ENCODE measurements around the gene ISL1. TPM values are rescaled to one million over a fixed set of nuclear protein-coding genes. Genes with fewer than 3 reads are reported as not detected.

The ISL1 gene
- total RNA-seq, 1 donor from 2014 or later, result 6.1 TPM

DNA sequence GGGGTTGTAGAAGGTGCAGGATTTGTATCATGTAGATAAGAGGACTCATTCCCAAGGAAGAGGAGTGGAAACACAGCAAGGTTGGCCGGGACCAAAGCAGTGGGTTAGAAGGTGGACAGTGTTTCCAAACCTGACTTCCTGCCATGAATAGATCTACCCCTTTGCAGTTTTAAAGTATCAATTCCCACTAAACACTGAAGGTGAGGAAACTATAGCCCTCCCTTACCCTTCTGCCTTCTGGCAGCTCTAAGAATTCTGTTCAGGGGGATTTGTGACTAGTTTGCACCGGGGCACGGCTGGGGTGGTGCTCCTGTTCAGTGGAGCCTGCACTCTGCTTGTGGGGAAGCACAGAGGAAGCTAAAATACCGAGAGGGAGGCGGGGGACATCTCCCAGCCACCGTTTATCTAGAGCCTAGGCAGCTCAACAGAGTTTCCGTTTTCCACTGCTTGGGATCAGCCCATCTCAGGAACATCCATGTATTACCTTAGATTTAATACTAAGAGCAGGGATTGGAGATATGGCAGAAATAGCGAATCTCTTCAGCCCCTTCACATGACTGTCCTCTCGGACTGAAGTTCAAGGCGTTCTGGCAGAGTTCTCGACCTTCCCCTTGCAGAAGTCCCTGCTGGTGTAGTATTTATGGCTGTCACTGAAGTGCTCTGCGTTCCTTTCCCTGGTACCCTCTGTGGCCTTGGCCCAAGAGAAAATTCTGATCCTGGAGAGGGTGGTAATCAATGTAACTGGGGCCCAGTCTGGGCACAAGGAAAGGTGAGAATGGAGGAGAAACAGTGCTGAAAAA, 5.4 kb downstream of the ISL1 start:
- DNase-seq (ENCODE audit: low read depth) (no peak), FAIRE-seq (no peak)
- no peak for TF ChIP-seq CTCF (IDR thresholded peaks at IDR 0.05; ENCODE audit: insufficient read depth, low read length, severe bottlenecking)
- Histone ChIP-seq H3K36me3 (ENCODE audit: control insufficient read depth, insufficient read depth, low read length) (no peaks in the 10 kb centered on the region), H3K27me3 (ENCODE audit: control insufficient read depth, insufficient read depth, low read length) (peaks cover 7% of the 10 kb centered on the region), H3K4me3 (ENCODE audit: low read depth, low read length) (no peak overlapping the region)

DNA sequence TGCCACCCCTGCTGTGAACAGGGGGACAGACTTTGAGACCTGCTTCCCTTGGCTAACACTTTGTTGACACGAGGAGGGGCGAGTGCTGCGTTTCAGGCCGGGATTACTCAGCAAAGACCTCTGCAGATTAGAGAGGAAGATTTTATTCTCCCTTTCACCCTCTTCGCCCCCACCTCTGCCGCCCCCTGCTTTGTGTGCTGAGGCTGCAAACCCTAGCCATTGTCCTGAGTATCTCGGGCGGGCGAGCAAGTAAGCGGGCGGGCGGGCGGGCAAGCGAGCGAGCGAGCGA, 6.0 kb downstream of the ISL1 start:
- Histone ChIP-seq H3K36me3 (ENCODE audit: control insufficient read depth, insufficient read depth, low read length) (no peaks in the 10 kb centered on the region), H3K4me3 (ENCODE audit: low read depth, low read length) (no peak overlapping the region), H3K27me3 (ENCODE audit: control insufficient read depth, insufficient read depth, low read length) (peaks cover 7% of the 10 kb centered on the region)
- FAIRE-seq (no peak), DNase-seq (ENCODE audit: low read depth) (no peak)
- no peak for TF ChIP-seq CTCF (IDR thresholded peaks at IDR 0.05; ENCODE audit: insufficient read depth, low read length, severe bottlenecking)

DNA sequence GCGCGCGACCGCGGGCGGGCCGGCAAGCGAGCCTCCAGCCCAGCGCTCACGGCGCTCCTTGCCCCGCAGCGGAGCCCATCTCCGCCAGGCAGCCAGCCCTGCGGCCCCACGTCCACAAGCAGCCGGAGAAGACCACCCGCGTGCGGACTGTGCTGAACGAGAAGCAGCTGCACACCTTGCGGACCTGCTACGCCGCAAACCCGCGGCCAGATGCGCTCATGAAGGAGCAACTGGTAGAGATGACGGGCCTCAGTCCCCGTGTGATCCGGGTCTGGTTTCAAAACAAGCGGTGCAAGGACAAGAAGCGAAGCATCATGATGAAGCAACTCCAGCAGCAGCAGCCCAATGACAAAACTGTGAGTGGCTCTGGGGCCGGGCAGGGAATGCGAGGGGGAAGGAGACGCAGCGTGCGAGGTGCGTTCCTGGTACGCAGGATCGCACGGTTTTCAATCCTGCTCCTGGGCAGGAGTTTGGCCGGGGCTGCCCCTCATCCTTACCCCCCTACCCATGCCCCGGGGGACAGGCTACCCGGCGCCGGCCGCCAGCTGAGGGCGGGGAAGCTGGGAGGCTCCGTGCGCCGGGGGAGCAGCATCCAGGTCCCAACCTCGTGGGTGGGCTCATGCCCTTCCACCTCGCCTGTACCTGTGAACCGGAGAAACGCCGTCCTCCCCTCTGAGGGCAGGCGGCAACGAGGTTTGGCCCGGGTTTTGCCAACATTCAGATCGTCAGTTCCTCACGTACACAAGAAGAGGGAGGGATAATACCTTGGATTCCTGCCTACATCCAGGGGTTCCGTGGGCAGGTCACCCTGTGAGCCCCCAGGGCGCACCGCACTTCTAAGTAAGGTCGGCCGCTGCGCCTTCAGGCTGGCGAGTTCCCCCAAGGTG, 6.6 kb downstream of the ISL1 start:
- Histone ChIP-seq H3K4me3 (ENCODE audit: low read depth, low read length) (peak overlapping the region; percentile 8), H3K36me3 (ENCODE audit: control insufficient read depth, insufficient read depth, low read length) (no peaks in the 10 kb centered on the region), H3K27me3 (ENCODE audit: control insufficient read depth, insufficient read depth, low read length) (peaks cover 7% of the 10 kb centered on the region)
- TF ChIP-seq CTCF (IDR thresholded peaks at IDR 0.05; ENCODE audit: insufficient read depth, low read length, severe bottlenecking), result no peak
- DNase-seq (ENCODE audit: low read depth) (no peak), FAIRE-seq (no peak)

DNA sequence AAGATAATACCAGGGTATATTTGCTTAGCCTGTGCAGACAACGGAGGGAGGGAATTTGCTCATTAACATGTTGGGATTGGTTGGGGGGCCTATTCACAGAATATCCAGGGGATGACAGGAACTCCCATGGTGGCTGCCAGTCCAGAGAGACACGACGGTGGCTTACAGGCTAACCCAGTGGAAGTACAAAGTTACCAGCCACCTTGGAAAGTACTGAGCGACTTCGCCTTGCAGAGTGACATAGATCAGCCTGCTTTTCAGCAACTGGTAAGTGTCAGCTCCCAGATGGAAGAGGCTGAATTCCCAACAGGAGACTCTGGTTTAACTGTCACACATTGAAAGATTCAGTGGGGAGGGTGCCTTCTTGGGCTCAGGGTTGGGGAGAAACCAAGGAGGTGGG, 7.9 kb downstream of the ISL1 start:
- H3K27me3 ChIP-seq (ENCODE audit: control insufficient read depth, insufficient read depth, low read length), result peaks cover 5% of the 10 kb centered on the region

GRCh38 chr5:51392689-51393199, 9.5 kb downstream of the ISL1 start:
- Histone ChIP-seq H3K4me3 (ENCODE audit: low read depth, low read length) (no peak overlapping the region), H3K36me3 (ENCODE audit: control insufficient read depth, insufficient read depth, low read length) (no peaks in the 10 kb centered on the region), H3K27me3 (ENCODE audit: control insufficient read depth, insufficient read depth, low read length) (peaks cover 5% of the 10 kb centered on the region)
- TF ChIP-seq CTCF (IDR thresholded peaks at IDR 0.05; ENCODE audit: insufficient read depth, low read length, severe bottlenecking), result no peak
- FAIRE-seq (no peak), DNase-seq (ENCODE audit: low read depth) (no peak)

More for the DNA sequence above, 7.9 kb downstream of the ISL1 start:
- FAIRE-seq (no peak), DNase-seq (ENCODE audit: low read depth) (no peak)
- Histone ChIP-seq H3K36me3 (ENCODE audit: control insufficient read depth, insufficient read depth, low read length) (no peaks in the 10 kb centered on the region), H3K4me3 (ENCODE audit: low read depth, low read length) (no peak overlapping the region)
- TF ChIP-seq CTCF (IDR thresholded peaks at IDR 0.05; ENCODE audit: insufficient read depth, low read length, severe bottlenecking), result no peak

Measured in bronchial epithelial cell (primary cell).